ENCODE measurements around the gene STPG4.
"Not testable (repeated sequence)": the region's sequence is repeated elsewhere in the genome, so short reads cannot be mapped to it uniquely, and the experiment has no call there.

STPG4 gene

DNA sequence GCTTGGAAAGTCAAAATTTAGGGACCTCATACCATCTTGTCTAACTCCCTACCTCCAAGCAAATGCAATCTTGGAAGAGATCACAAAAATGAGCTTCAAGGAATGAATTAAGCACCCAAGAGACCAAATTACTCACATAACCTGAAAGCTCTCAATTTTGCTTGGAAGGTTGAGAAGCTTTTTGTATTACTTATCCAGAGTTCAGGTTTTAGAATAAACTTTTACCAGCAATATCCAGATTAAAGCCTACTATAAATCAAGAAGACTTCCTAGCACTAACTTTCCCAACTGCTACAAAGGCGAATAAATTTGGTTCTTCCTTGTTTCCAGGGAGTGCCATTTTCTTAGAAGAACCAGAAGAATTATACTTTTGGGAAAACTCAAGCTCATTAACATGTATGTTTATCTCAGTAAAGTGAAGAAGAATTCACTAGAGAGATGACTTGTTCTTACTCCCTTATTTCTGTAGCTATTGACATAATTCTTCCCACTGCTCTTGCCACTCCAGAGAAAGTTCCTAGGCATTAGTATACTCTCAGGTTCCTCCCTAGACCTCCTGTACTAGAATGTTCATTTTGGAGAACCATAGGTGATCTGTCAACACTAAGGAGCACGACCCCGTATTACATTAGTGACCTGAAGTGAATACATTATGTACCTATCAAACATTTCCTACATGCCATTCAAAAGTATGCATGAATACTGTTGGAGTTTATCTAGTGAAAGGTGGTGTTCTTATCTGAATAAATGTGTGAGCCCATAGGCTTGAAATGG, 18.0 kb upstream of the STPG4 start:
- DNase-seq, result no peak

DNA sequence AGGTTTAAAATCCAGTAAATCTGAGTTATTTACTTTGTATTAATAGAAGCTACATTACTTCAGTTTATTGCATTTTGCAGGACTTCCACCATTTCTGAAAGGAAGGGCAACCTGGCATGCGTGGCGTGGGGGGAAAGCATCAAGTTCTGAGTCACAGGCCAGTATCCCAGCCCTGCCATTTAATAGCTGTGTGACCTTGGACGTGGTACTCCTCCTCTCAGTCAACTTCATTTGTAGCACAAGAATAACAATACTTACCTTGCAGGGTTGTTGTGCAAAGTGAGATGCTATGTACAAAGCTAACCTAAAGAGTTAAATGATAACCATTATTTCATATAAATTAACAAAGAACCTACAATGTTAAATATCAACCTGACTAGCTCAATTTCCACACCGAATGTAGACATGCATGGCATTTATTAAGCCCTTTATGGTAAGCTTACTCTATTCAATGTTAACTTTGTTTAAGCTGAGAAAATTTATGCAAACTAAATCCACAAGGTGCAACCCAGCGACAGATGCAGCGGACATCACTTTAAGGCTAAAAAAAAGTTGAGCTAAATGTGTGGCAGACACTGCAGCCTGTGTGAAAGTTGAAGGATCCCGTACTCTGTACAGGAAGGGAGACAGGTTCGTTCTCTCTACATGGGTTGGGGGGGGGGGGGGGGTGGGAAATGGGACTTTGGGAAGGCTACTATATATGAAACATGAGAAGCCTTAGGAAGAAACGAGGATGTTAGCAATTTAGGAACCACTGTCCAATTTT, 17.2 kb upstream of the STPG4 start:
- DNase-seq, result no peak

DNA sequence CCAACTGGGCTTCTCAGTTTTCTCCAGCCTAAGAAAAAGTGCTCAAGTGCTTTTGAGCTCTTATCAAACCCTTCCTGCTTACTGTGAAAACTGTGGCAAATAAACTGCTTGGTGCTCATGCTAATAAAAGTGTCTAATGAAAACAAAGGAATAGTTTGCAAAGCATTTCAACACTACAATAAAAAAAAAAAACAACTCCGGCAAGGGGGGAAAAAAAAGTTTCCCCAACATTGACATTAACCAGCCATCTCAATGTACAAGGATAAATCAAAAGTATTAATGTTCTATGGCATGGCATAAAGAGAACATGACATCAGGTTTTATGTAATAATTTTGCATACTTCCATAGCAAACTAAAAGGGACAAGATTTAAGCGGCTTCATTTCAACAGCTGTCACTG, 14.7 kb upstream of the STPG4 start:
- DNase-seq, result no peak

DNA sequence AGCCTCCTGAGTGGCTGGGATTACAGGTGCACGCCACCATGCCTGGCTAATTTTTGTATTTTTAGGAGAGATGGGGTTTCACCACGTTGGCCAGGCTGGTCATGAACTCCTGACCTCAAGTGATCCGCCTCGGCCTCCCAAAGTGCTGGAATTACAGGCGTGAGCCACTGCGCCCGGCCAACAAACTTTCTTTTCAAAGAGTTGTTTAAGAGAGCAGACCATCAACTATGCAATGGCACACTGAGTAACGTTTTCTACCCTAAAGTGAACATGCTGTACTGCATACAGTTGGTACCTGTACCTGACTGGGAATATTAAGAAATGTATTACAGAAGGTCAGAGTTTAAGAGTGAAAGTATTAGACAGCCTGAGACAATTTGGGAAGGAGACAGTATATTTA, 13.8 kb upstream of the STPG4 start:
- not testable (repeated sequence) for DNase-seq

DNA sequence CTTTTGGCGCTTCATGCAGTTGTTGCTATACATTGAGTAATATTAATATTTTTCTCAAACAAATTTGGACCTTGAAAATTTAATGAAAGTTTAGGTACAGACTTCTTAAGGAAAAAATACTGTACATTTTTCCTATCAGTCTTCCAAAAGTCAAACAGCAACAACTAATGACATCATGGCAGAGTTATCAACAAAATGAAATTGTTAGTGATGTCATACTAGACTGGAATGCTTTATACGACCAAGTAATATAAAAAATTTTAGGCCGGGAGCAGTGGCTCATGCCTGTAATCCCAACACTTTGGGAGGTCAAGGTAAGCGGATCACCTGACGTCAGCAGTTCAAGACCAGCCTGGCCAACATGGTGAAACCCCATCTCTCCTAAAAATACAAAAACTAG, 12.0 kb upstream of the STPG4 start:
- no peak for DNase-seq

DNA sequence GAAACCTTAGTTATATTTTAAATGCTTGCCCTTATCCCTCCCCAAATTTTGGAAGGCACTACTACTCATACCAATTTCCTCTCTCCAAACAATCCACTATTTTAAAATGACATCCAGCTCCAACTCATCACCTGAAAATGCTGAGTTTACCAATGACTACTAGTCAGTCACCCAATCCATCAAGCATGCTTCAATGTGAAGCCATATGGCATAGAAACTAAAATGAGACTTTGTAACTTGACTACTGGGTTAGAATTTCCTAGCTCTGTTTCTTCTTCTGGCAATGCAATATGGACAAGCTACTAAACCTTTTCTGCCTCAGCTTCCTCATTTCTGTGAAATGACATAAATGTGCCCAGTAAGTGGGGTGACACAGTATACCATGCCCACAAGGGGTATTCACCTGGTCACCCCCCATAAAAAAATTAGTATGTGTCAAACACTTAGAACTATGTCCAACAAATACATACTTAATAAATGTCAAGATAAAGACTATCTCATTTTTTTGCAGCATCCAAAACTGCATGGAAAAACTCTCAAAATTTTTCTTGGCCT, 10.0 kb upstream of the STPG4 start:
- no peak for DNase-seq

DNA sequence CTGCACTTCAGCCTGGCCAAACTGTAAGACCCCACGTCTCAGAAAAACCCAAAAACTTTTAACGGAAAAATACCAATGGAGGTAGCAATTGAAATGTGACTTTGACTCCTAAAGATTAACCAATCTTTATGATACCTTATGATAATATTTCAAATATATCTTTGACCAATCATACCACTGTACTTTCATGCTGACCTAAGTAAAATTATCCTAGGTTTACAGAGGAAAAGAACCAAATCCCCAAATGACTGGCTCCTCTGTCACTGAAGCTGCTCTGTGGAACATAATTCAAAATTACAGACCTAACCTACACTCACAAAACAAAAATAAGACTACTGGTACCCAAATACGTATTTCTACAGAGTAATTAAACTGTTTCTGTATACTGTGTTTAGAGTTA, 7.7 kb upstream of the STPG4 start:
- no peak for DNase-seq

DNA sequence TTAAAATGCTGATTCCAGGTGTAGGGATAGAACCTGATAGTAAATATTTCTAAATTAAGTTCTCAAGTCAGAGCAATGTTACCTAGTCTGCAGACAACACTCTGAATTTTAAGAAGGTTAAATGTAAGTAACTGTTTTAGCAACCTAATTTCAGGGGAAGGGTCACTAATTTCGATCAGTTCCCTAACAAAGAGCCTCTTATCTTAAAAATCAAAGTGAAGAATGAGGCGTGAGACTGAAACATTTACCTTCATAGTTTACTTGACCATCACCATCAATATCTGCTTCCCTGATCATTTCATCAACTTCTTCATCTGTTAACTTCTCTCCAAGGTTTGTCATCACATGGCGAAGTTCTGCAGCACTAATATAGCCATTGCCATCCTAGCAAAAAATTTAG, 6.4 kb upstream of the STPG4 start:
- DNase-seq, result no peak

DNA sequence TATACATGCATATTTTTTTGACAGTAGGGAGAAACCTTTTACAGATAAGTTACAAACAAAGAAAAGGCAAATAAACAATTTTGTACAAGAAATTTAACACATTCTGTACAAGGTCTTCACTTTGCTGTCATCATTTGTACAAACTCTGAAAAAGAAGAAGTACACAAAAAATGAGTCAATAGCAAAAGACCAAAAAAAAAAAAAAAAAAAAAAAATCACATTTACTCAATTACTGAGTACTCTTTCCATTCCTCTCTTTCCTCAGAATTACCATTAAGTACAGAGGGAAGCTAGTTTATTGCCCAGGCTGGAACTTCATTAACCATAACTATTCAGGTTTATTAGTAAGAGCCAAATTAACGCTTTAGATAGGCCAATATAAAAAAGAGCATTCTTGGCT, 5.6 kb upstream of the STPG4 start:
- DNase-seq, result no peak

DNA sequence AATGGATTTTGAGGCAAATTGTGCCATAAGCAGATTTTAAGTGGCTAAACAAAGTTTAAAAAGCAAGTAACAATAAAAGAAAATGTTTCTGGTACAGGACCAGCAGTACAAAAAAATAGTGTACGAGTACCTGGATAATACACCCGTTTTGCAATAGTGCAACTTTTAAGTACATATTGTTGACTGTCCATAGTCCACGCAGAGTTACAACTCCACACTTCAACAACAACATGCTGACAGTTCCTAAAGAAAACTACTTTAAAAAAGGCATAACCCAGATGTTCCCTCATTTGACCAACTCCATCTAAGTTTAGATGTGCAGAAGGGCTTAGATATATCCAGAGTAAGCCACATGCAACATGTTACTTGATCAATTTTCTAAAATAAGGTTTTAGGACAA, 5.1 kb upstream of the STPG4 start:
- DNase-seq, result no peak

DNA sequence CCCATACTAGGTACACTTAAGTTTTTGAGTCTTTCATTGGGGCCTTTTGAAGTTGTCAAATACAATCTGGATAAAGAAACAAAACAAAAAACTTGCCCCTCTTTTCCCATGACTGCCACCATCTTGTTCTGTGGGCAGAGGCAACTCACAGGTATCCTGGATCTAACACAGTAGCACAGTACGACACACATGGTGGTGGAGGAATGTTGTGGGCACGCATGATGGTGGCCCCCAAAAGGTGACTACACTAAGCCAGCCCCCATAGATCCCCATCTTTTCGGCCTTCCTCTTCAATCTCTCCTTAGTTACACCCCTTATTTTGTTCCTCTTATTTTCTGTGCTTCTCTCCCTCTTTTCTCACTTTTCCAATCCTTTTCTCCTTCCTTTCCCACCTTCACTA, 4.5 kb upstream of the STPG4 start:
- no peak for DNase-seq

DNA sequence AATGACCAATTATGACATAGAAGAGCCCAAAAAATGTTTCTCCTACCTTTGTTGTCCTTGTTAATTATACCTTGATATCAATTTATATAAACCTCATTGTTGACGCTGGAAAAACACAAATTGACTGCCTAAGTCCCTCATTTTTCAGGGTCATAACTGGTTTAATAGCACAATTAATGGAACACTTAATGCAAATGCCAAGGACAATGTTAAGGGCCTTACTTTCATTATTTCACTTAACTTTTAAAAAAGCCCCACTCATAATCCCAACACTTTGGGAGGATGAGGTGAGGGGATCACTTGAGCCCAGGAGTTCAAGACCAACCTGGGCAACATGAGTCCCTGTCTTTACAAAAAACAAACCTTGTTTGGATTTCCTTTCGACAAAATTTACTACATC, 3.5 kb upstream of the STPG4 start:
- DNase-seq, result no peak

DNA sequence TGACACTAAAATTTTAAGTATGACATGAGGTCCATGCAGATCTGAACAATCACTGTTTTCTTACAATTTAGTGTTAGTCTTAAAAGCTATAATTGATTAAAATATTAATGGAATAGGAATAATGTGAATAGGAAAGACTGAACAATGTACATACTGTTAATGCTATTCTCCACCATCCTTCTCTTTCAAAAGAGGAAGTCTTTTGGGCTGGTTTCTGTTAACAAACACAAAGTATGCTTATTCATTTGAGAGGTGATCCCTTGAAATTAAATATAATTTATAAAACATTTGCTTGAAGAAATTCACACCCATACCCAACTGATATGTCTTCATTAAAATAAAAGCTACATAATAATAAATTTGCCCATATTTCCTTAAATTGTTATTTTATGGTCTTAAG, 2.3 kb downstream of the STPG4 start:
- no peak for DNase-seq

DNA sequence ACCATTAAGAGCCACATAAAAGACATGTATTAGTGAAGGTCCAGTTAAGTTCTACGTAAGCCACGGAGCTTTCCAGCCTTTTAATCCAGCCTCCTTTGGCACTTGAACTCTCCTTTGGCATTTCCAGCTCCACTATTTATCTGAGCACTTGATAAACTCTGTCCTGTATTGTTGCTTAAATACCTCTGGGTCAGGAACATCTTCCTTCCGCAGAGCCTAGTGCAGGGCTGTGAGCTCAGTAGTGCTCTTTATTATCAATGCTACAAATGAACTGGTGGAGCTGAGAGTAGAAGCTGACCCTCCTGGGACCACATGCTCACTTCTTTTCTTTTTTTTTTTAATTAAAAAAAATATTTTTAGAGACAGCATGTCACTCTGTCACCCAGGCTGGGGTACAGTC, 4.9 kb downstream of the STPG4 start:
- no peak for DNase-seq

DNA sequence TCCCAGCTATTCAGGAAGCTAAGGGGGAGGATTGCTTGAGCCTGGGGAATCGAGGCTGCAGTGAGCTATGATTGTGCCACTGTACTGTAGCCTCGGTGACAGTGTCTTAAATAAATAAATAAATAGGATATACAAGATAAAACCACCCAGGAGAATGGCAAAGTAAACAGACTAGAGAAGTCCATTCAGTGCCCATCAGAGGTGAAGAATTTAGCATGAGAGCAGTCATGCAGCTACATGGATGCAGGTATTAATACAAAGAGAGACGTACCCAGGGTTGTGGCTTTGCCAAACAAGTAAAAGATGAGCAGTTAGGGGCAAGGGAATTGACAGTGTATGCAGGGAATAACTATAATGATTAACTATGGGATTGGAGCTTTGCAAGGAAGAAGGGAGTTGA, 8.1 kb downstream of the STPG4 start:
- DNase-seq, result no peak

DNA sequence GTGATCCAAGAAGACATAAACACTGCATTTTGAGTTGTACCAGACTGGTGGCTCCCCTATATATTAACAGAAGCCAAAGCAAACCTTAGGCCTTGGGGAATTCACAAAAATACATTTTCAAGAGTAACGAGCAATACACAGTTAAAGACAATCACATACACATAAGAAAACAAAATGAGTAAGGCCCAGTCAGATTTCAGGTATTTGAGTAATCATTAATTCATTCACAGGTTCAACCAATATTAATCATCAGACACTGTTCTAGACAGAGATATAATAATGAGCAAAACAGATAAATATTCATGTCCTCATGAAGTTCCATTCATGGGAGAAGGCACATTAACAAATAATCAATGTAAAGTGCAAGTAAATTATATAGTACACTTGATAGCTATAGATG, 9.6 kb downstream of the STPG4 start:
- DNase-seq, result no peak

DNA sequence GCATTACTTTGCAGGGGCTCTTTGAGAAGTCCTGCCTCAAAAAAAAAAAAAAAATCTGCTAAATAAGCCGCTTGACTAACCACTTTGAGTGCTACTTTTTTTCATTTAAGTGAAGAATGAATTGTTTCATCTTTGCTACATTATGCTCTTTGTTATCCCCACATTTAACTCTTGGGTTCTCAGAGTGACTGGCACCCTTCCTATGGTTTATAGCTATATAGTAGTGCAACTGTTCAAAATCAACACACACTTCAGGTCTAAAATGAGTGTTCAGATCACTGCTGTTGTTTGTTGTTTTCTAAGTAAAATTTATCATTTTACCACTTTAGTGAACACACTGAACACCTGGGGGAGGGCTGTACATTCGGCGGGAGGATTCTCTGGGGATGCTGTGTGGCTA, 13.6 kb downstream of the STPG4 start:
- DNase-seq, result no peak

DNA sequence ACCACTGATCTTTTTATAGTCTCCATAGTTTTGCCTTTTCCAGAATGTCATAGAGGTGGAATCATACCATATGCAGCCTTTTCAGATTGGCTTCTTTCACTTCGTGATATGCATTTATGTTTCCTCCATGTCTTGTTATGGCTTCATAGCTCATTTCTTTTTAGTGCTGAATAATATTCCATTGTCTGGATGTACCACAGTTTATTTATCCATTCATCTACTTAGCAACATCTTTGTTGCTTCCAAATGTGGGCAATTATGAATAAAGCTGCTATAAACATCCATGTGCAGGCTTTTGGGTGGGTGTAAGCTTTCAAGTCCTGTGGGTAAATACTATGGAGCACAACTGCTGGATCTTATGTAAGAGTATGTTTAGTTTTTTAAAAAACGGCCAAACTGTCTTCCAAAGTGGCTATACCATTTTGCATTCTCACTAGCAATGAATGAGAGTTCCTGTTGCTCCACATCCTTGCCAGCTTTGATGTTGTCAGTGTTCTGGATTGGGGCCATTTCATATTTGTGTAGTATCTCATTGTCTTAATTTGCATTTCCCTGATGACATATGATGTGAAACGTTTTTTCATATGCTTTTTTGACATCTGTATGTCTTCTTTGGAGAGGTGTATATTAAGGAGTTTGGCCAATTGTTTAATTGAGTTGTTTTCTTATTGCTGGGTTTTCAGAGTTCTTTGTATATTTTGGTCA, 20.6 kb downstream of the STPG4 start:
- DNase-seq, result no peak

DNA sequence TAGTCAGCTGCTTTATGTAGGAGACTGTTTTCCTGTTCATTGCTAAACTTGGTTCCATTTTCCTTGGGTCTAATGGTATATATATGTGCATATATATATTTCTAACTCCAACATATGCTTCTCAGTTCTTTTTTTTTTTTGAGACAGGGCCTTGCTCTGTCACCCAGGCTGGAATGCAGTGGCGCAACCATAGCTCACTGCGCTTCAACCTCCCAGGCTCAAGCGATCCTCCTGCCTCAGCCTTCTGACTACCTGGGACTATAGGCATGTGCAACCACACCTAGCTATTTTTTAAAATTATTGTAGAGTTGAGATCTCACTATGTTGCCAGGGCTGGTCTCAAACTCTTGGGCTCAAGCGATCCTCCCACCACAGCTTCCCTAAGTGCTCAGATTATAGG, 22.1 kb downstream of the STPG4 start:
- no peak for DNase-seq

DNA sequence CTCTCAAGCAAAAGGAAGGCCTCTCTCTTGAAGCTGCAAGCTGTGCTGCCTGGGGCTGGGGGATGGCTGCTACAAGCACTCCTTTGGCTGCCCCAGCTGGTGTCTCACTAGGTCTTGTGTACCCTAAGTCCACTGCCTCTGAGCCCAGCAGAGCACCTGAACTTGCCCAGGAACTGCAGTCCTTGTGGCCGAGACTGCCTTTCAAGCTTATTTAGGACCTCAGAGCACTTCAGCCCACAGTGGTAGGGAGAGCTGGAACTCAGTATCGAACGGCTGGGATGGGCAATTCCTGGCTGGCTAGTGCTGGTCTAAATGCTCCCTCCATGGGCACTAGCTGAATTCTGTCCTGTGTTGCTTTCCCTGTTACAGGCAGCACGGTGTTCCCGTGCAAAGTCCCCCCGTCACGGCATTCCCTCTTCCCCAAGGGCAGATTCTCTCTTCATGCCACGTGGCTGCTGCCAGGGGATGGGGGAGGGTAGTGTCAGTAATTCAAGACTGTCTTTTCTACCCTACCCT, 25.9 kb downstream of the STPG4 start:
- DNase-seq, result no peak

DNA sequence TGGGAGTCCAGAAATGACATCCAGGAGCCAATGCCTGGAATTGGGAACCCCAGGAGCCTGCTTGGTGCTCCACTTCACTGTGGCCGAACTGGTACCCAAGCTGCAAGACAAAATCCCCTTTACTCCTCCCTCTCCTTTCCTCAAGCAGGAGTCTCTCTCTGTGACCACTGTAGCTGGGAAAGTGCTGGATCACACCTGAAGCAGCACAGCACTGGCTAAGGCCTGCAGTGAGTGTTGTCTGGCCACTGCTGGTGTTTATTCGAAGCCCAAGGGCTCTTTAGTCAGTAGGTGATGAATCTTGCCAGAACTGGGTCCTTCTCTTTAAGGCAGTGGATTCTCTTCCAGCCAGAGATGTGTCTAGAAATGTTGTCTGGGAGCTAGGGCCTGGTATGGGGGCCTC, 26.4 kb downstream of the STPG4 start:
- DNase-seq, result no peak

DNA sequence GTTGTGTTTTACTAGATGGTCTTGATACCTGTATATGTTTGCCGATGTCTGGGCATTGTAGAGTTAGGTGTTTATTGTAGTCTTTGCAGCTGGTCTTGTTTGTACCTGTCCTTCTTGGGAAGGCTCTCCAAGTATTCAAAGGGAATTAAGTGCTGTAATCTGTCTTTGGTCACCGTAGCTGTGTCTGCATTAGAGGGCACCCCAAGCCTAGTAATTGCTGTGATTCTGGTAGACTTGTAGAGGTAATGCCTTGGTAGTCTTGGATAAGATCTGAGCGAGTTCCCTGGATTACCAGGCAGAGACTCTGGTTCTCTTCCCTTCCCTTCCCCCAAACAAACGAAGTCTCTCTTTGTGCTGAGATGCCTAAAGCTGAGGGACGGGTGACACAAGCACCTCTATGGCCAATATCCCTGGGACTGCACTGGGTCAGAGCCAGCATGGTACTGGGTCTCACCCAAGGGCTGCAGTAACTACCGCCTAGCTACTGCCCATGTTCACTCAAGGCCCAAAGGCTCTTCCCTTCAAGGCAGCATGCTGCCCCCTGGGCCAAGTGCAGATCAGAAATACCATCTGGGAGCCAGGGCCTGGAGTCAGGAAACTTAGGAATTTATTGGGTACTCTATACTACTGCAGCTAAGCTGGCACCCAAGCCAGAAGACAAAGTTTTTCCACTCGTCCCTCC, 27.1 kb downstream of the STPG4 start:
- DNase-seq, result no peak

DNA sequence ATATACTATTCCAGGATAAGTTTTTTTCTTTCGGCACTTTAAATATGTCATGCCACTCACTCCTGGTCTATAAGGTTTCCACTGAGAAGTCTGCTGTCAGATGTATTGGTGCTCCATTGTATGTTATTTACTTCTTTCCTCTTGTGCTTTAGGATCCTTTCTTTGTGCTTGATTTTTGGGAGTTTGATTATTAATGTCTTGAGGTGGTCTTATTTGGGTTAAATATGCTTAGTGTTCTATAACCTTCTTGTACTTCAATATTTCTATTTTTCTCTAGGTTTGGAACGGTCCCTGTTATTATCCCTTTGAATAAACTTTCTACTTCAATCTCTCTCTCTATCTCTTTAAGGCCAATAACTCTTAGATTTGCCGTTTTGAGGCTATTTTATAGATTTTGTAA, 28.3 kb downstream of the STPG4 start:
- no peak for DNase-seq

Data from NCI-H2029 treated with DMSO at 0.1 percent for 48 hours (cell line).